Central memory CD8-positive, alpha-beta T cell (primary cell): ENCODE measurements around the gene SNED1.
"Not testable (repeated sequence)": the region's sequence is repeated elsewhere in the genome, so short reads cannot be mapped to it uniquely, and the experiment has no call there.

Experiments used
- ATAC-seq: fragments of 150-1000 bp; cut with Tn5 transposase; replicated peaks from 2 replicates; pipeline ENCODE4 v1.10.0; 2022; ENCODE audit warnings: mild to moderate bottlenecking, moderate FRiP score, moderate number of reproducible peaks; ENCODE audit not compliant: poor library complexity, severe bottlenecking; ENCODE audit errors: extremely low read depth
- DNase-seq, 2 donors: peaks; one replicate each; pipeline ENCODE4 v3.0.0; 2021; ENCODE audit warnings: low spot score in 2 of 2
- H3K27ac Mint-ChIP-seq: one replicate; pipeline ENCODE4 v1.8.0; 2022; ENCODE audit warnings: low read depth, mild to moderate bottlenecking, moderate library complexity, mixed read lengths
- H3K27me3 Mint-ChIP-seq: one replicate; pipeline ENCODE4 v1.8.0; 2022; ENCODE audit warnings: mixed read lengths
- H3K36me3 Mint-ChIP-seq: one replicate; pipeline ENCODE4 v1.8.0; 2022; ENCODE audit warnings: mild to moderate bottlenecking, moderate library complexity, mixed read lengths; ENCODE audit not compliant: insufficient read depth
- H3K4me1 Mint-ChIP-seq: one replicate; pipeline ENCODE4 v1.8.0; 2022; ENCODE audit warnings: mixed read lengths
- H3K4me3 Mint-ChIP-seq: one replicate; pipeline ENCODE4 v1.8.0; 2022; ENCODE audit warnings: mild to moderate bottlenecking, moderate library complexity, mixed read lengths
- H3K9me3 Mint-ChIP-seq: one replicate; pipeline ENCODE4 v1.8.0; 2022; ENCODE audit warnings: mixed read lengths

Gene SNED1

DNA sequence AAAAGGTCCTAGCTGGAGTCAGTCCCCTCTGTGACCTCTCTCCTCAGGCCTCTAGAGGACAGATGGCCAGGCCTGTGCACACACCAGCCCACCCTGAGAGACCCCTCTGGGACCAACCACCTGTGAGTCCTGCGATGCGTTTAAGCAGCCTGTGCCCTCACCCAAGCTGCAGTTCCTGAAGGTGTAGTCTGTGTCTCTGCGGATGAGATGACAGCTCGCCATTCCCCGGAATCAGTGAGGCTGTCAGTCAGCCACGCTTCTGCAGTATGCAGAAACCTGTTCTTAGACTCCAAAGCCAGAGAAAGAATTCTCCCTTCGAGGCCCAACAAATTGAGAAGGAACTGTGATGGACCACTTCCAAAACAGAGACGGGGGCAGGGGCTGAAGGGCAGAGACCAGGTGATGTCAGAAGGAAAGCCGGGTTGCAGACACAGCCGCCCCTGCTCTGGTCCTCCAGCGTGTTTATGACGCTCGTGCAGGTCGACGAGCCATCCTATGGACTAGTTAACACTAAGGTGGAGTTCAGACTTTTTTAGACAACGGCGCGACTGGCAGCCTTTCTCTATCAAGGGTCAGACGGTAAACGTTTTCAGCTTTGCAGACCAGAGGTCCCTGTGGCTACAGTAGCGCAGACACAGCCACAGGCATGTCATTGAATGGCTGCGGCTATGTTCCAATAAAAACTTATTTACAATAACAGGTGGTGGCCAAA lies 93.5 kb downstream of the SNED1 start:
- no peaks in the 10 kb centered on the region for H3K9me3 Mint-ChIP-seq
- DNase-seq (no peak), ATAC-seq (no peak)
- no peak overlapping the region for H3K27ac Mint-ChIP-seq
- peaks cover 49% of the 10 kb centered on the region for H3K36me3 Mint-ChIP-seq
- no peak overlapping the region for H3K4me3 Mint-ChIP-seq
- no peaks in the 10 kb centered on the region for H3K27me3 Mint-ChIP-seq
- H3K4me1 Mint-ChIP-seq = peaks cover 30% of the 10 kb centered on the region

DNA sequence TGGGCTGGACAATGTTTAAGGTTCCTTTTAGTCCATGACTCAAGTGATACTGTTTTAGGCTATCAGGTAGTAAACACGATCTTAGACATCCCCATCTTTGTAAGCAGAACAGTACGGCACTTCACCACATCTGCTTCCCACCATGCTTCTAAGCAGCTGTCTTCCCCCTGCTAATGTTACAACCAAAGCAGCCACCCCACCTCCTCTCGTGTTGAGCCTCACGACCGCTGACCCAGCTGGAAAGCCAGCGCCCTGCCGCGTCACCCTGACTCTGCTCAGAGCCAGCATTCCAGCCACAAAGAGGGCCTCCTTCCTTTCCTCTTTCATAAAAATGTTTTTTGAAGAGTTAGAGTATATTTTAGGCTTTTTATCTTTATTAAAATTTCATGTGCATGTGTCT lies 94.3 kb downstream of the SNED1 start:
- Mint-ChIP-seq H3K4me3 (no peak overlapping the region), H3K27ac (peak overlapping the region; percentile 49), H3K9me3 (no peaks in the 10 kb centered on the region), H3K4me1 (peaks cover 38% of the 10 kb centered on the region), H3K27me3 (no peaks in the 10 kb centered on the region), H3K36me3 (peaks cover 44% of the 10 kb centered on the region)
- DNase-seq (no peak), ATAC-seq (no peak)

DNA sequence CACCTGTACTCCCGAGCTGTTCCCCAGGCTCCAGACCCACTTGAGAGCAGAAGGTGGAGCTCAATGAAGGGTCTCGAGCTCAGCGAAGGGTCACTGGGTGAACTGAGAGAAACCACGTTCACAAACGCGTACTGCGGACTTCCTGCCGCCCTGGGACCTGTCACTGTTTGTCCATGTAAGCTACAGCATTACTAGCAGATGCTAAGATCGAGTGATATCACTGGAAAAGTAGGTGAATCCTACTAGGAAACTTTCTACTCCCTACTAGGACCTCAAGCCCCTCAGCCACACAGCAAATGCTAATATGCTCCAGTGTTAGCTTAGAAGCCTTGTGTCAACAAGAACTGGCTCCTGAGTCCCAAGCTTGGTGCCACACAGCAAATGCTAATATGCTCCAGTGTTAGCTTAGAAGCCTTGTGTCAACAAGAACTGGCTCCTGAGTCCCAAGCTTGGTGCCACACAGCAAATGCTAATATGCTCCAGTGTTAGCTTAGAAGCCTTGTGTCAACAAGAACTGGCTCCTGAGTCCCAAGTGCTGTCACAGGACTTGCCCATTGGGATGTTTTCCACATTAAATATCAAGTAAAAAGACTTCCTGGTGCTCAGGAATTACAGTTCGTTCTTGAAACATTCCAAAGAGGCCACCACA lies 94.8 kb downstream of the SNED1 start:
- ATAC-seq, DNase-seq, H3K4me3 Mint-ChIP-seq, H3K9me3 Mint-ChIP-seq, H3K27me3 Mint-ChIP-seq: not testable (repeated sequence)
- Mint-ChIP-seq H3K36me3 (peaks cover 40% of the 10 kb centered on the region), H3K27ac (peak overlapping the region; percentile 49), H3K4me1 (peaks cover 40% of the 10 kb centered on the region)

DNA sequence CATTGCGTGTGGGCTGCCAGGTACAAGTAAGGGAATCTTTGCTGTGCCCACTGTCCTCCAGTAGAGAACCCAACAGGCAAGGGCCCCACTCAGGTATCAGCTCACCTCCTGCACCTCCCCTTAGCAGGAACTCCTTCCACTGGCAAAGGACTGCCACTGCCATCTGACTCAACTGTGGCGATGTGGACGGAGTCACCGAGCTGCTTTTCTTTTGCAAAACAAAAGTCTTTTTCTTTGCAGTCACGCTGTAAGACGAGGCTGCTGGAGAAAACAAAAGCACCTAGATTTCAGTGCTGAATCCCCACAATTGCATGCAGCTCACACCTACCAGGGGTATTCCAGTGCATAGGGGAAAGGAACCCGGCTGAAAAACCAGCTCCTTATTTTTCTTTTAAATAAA lies 95.8 kb downstream of the SNED1 start:
- H3K27ac Mint-ChIP-seq = no peak overlapping the region
- H3K4me3 Mint-ChIP-seq = no peak overlapping the region
- ATAC-seq (no peak), DNase-seq (no peak)
- peaks cover 40% of the 10 kb centered on the region for H3K36me3 Mint-ChIP-seq
- H3K4me1 Mint-ChIP-seq = peaks cover 46% of the 10 kb centered on the region
- no peaks in the 10 kb centered on the region for H3K9me3 Mint-ChIP-seq
- H3K27me3 Mint-ChIP-seq = no peaks in the 10 kb centered on the region

DNA sequence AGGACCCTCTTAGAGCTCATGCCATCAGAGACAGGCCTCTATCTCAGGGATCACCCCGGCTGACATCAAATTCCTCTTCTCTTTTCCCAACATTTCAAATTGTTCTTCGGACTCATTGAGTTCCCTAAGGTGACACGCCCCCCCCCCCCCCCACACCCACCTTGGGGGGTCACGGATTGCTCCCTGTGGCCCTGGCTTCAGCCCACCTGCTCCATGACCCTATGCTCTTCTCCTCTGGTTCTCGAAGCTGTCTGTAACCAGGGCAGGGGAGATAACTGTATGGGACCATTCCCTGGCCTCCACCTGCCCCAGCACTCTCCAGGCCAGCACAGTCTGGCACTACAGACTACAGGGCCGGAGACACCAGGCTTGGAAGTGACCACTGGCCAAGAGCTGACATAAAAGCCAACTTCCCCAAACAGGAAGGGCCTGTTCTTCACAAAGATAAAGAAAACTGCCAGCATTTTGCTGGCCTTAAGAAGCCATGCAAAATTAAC lies 96.6 kb downstream of the SNED1 start:
- Mint-ChIP-seq H3K27me3 (no peaks in the 10 kb centered on the region), H3K4me1 (peaks cover 54% of the 10 kb centered on the region), H3K4me3 (no peak overlapping the region), H3K27ac (peak overlapping the region; percentile 81), H3K36me3 (peaks cover 39% of the 10 kb centered on the region), H3K9me3 (no peaks in the 10 kb centered on the region)
- DNase-seq (no peak), ATAC-seq (no peak)

DNA sequence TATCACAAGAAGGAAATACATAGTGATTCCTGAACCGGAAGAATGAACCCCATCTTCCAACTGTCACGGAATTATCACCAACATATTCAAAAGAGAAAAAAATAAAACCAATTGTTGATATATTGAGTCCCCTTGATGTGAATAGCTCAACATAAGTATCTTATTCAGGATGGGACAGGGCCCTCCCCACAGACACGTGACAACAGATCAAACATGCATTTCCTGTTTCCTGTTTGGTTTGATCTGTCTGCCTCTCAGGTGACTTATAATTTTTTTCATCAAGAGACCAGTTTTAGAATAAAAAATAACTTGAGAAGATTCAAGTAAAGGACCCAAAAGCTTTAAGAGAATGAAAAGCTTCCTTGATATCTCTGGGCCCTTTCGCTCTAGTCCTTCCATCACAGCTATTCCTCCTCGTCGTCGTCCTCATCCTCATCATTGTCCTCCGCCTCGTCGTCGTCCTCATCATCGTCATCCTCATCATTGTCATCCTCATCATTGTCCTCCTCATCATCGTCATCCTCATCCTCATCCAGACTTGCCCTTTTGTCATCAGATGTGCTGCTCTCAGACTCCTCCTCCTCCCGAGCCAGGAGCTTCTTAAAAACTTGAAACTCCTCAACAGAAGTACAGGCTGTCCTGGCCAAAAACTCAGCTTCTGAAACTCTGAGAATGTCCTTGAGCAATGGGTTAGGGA lies 97.3 kb downstream of the SNED1 start:
- Mint-ChIP-seq H3K27me3 (no peaks in the 10 kb centered on the region), H3K4me1 (peaks cover 61% of the 10 kb centered on the region), H3K27ac (peak overlapping the region; percentile 81), H3K9me3 (no peaks in the 10 kb centered on the region), H3K4me3 (peak overlapping the region; percentile 23), H3K36me3 (peaks cover 36% of the 10 kb centered on the region)
- DNase-seq (no peak), ATAC-seq (peak; percentile 99)

DNA sequence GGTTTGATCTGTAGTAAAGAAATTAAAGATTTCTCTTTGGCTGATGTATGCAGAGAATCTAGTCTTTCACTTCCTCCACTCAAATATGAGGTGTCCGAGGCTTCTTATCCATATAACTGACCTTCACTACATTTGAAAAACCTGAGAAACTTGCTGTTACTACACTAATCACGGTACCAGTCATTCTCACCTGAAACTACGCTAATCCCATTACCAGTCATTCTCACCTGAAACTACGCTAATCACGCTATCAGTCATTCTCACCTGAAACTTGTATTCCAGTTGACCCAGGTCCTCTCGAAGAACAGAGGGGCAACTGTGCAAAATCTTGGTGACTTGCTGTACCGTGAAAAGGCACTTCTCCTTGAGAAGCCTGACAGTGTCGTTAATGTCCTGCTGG lies 98.6 kb downstream of the SNED1 start:
- H3K9me3 Mint-ChIP-seq = no peaks in the 10 kb centered on the region
- ATAC-seq (no peak), DNase-seq (no peak)
- no peaks in the 10 kb centered on the region for H3K27me3 Mint-ChIP-seq
- peaks cover 34% of the 10 kb centered on the region for H3K36me3 Mint-ChIP-seq
- peak overlapping the region; percentile 81 for H3K27ac Mint-ChIP-seq
- H3K4me3 Mint-ChIP-seq = no peak overlapping the region
- peaks cover 67% of the 10 kb centered on the region for H3K4me1 Mint-ChIP-seq

DNA sequence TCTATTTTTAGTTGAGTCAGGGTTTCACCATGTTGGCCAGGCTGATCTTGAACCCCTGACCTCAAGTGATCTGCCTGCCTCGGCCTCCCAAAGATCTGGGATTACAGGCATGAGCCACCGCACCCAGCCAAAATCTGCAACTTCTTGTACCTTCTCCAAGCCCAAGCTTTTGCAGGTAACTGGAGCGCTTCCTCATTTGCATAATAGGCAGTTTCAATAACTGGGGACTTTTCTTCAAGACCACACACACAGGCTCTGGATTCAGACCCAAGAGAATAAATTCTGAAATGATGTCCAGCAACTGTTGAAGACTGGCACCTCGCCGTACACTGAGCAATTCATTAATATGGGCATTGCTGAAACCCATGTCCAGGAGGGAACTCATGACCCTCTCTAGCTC lies 100.8 kb downstream of the SNED1 start:
- DNase-seq (no peak), ATAC-seq (no peak)
- Mint-ChIP-seq H3K4me1 (peaks cover 79% of the 10 kb centered on the region), H3K4me3 (no peak overlapping the region), H3K9me3 (no peaks in the 10 kb centered on the region), H3K36me3 (peaks cover 34% of the 10 kb centered on the region), H3K27me3 (no peaks in the 10 kb centered on the region), H3K27ac (peak overlapping the region; percentile 19)

DNA sequence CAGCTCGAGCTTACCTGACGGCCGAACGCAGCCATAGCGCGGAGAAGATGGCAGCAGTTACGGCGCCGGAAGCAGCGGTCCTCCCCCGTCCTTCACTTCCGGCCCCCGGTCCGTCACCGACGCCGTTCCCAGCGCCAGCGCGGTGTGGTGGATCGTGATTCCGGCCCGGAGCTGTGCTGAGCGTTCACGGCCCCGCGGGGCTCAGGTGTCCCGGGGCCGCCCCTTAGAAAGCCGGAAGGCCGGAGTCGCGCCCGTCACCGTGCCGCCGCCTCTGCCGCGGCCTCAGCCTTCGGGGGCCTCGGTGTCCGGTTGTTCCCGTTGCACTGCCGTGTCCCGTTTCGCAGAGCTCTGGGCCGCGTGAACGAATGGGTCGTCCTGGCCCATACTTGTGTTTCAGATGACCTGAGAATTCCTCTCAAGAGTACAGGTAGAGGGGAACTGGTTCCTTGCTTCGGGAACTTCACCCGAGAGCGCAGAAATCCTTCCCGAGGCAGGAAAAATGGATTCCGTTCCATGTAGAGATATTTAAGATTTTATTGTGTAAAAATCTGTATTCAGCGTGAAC lies 103.9 kb downstream of the SNED1 start, which contains the start of gene MTERF4:
MTERF4 (minus strand) TSS at position 49 of the 565 bp plus-strand sequence; CDS start at position 35, 14 bp downstream.
- H3K4me1 Mint-ChIP-seq = peaks cover 50% of the 10 kb centered on the region
- H3K4me3 Mint-ChIP-seq = peak within 1 kb of the TSS; percentile 93
- H3K27me3 Mint-ChIP-seq = no peaks in the 10 kb centered on the region
- no peaks in the 10 kb centered on the region for H3K9me3 Mint-ChIP-seq
- peak; percentile 92 for ATAC-seq
- H3K36me3 Mint-ChIP-seq = peaks cover 31% of the 10 kb centered on the region
- H3K27ac Mint-ChIP-seq = peak within 1 kb of the TSS; percentile 93
- peak; percentile 79 to 80 for DNase-seq

DNA sequence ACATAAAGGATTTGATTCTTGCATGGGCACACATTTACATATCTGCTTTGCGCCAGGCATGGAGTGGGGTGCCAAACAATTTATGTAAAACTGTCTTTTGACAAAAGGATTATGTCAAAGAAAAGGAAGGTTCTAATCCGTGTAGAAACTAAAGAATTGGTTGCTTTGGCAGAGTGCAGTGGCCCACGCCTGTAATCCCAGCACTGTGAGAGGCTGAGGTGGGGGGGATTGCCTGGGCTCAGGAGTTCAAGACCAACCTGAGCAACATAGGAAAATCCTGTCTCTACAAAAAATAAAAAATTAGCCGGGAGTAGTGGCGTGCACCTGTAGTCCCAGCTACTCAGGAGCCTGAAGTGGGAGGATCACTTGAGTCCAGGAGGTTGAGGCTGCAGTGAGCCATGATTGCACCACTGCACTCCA lies 104.8 kb downstream of the SNED1 start:
- Mint-ChIP-seq H3K27ac (peak overlapping the region; percentile 93), H3K9me3 (no peaks in the 10 kb centered on the region), H3K4me3 (peak overlapping the region; percentile 93), H3K4me1 (peaks cover 50% of the 10 kb centered on the region), H3K27me3 (no peaks in the 10 kb centered on the region), H3K36me3 (peaks cover 30% of the 10 kb centered on the region)
- DNase-seq (no peak), ATAC-seq (no peak)

DNA sequence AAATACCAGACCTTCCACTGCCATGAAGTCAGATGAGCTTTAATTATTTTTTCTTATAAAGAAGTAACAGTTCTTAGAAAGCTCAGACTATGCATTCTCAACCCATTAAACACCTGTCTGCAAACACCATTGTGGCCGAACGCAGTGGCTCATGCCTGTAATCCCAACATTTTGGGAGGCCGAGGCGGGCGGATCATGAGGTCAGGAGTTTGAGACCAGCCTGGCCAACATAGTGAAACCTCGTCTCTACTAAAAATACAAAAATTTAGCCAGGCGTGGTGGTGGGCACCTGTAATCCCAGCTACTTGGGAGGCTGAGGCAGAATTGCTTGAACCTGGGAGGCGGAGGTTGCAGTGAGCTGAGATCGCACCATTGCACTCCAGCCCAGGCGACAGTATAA lies 106.2 kb downstream of the SNED1 start:
- ATAC-seq, H3K9me3 Mint-ChIP-seq, H3K4me3 Mint-ChIP-seq, H3K27ac Mint-ChIP-seq, H3K27me3 Mint-ChIP-seq, DNase-seq: not testable (repeated sequence)
- peaks cover 53% of the 10 kb centered on the region for H3K4me1 Mint-ChIP-seq
- peaks cover 19% of the 10 kb centered on the region for H3K36me3 Mint-ChIP-seq

DNA sequence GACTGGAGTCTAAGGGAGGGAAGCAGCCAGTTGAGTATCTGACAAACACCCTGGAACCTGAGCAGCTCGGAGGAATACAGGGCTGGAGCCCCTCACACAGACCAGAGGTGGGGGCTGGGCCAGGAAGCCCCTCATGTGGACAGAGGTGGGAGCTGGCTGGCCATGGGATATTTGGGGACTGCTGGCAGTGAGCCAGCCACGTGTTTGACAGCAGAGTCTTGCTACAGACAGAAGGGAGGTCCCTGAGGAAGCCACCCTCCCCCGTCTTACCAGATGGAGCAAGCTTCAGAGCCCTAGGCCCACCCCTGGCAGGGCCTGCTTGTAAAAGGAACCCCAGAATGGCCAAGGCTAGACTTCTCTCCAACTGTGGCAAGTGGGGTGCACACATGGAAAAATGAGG lies 107.2 kb downstream of the SNED1 start:
- no peak for DNase-seq
- peaks cover 52% of the 10 kb centered on the region for H3K4me1 Mint-ChIP-seq
- H3K27ac Mint-ChIP-seq = no peak overlapping the region
- no peak for ATAC-seq
- no peak overlapping the region for H3K4me3 Mint-ChIP-seq
- no peaks in the 10 kb centered on the region for H3K9me3 Mint-ChIP-seq
- peaks cover 23% of the 10 kb centered on the region for H3K36me3 Mint-ChIP-seq
- H3K27me3 Mint-ChIP-seq = no peaks in the 10 kb centered on the region
